Endometrial microvascular endothelial cells (primary cell): Measurements from ENCODE around the gene PTPN18. TPM values are rescaled to one million over a fixed set of nuclear protein-coding genes. Genes with fewer than 3 reads are reported as not detected.

Experiments used
- in situ Hi-C: cut with HindIII; loops from 2 replicates; pipeline ENCODE4 v1.10.0; 2017; ENCODE audit warnings: low sequenced_read_pairs, low pct_unique_long_range_greater_than_20kb; ENCODE audit errors: inconsistent ontology term
- total RNA-seq: library from RNA; depleted of rRNA; stranded (reverse); fragments of >200 nt; gene quantifications from one replicate; pipeline ENCODE4 v1.2.3, GENCODE V29; 2015; ENCODE audit errors: inconsistent ontology term

Gene PTPN18
- total RNA-seq, 1 donor from 2014 or later = 20.3 TPM

DNA sequence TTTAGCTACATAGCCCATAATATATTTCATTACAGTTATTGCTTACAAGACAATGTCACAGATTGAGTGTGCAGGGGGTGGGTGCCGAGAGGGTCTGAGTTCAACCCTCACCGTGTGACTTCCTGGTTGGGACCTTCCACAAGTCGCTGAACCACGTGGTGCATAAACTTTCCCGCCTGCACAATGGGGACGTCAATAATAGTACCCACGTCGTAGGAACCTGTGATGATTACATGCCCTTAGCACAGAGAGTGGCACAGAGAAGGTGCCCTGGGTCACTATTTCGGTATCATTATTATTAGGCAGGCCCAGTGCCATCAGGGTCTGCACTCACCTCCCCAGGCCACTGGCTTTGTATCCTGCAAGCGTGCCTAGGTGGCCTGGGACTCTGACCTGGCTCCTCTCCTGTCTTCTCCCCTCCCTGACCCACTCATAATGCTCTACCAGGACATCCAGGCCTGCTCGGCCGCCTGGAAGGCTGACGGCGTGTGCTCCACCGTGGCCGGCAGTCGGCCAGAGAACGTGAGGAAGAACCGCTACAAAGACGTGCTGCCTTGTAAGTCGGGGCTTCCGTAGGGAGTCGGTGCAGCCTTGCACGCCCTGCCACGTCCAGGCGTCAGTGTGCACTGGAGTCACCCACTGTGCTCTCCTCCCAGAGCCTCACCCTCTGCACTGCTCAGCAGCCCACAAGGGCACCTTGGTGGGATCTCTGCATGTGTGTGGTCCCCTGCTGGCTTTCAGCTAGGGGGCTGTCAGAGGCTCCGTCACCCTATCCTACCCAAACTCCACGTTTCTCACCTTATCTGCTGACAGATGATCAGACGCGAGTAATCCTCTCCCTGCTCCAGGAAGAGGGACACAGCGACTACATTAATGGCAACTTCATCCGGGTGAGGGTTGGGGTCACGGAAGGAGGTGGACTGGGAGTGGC lies 2.8 kb downstream of the PTPN18 start:
- in situ Hi-C loops = no loop called here

DNA sequence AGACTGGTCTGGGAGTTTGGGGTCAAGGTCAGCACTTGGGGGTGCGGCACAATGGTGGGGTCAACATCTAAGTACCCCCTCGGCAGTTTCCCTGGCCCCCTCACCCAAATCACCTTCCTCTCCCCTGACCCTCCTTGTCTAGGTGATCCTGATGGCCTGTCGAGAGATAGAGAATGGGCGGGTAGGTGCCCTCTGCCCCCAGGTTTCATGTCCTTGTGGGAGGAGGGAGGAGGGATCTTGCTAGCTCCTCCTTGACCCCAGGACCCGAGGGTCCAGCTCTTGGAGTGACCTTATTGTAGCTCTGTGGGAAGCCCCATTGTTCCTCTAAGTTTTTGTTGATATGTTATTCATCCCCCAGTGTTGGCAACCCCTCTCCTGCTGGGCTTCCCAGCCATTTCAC lies 3.6 kb downstream of the PTPN18 start:
- in situ Hi-C loops = no loop called here

DNA sequence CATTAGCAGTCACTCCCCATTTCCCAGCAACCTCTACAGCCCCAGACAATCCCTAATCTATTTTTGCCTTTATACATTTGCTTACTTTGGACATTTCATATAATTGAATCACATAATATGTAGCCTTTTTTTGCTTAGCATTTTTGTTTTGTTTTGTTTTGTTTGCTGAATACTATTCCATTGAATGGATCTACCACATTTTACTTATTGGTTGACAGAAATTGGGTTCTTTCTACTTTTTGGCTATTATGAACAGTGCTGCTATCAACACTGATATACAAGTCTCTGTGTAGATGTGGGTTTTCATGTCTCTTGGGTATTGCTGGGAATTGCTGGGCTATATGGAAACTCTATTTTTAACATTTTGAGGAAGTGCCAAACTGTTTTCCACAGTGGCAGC lies 7.6 kb downstream of the PTPN18 start:
- in situ Hi-C loops = no loop called here

DNA sequence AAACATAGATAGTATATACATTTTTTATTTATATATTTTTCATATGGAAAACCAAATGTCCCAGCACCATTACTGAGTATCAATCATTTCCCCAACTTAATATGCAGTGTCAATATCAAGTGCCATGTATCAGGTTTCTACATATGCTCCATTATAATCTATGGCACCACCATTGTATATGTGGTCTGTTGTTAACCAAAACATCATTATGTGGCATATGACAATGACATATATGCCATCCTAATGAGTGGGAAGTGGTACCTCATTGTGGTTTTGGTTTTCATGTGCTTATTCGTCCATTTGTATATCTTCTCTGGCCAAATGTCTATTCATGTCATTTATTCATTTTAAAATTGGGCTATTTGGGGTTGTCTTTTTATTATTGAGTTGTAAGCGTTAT lies 9.2 kb downstream of the PTPN18 start:
- in situ Hi-C loops = no loop called here

DNA sequence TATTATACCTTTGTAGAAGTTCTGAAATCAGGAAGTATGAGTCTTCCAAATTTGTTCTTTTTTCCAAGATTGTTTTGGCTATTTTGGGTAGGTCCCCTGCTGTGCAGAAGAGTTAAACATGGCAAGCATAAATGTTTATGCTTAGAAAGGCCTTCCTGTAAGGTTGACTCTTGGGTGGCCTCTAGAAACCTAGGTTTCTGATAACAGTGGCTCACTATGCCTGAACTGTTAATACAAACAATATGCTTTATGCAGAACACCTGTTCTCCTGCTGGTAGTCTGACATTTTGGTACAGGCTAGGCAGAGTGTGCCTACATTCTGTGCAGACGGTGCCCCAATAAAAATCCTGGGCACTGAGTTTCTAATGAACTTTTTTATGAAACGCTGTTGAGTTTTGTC lies 10.1 kb downstream of the PTPN18 start:
- in situ Hi-C loops = no loop called here

DNA sequence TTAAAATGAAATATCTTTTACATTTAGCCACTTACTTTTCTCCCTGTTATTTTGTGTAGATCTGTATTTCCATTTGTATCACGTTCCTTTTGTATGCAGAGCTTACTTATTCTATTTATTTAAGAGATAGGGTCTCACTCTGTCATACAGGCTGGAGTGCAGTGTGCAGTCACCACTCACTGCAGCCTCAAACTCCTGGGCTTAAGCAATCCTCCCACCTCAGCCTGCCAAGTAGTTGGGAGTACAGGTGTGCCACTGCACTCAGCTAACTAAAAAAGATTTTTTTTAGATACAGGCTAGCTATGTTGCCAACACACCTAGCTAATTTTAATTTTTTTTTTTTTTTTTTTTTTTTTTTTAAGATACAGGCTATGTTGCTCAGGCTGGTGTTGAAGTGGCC lies 10.9 kb downstream of the PTPN18 start:
- in situ Hi-C loops = no loop called here

DNA sequence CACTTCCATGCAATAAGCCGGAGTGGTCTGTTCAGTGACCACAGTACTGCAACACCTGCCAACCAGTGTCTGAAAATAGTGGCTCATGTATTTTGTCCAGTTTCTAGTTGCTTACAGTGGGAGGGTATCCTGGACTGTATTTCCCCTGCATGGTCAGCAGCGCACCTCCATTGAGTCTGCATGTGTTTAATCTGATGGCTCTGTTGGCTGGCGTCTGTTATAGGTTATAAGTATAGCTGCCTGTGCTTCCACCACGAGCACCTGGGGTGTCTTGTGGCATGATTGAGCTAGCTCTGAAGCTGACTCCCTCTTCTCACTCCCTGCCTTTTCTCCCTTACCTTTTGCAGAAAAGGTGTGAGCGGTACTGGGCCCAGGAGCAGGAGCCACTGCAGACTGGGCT lies 12.9 kb downstream of the PTPN18 start:
- in situ Hi-C loops = no loop called here

DNA sequence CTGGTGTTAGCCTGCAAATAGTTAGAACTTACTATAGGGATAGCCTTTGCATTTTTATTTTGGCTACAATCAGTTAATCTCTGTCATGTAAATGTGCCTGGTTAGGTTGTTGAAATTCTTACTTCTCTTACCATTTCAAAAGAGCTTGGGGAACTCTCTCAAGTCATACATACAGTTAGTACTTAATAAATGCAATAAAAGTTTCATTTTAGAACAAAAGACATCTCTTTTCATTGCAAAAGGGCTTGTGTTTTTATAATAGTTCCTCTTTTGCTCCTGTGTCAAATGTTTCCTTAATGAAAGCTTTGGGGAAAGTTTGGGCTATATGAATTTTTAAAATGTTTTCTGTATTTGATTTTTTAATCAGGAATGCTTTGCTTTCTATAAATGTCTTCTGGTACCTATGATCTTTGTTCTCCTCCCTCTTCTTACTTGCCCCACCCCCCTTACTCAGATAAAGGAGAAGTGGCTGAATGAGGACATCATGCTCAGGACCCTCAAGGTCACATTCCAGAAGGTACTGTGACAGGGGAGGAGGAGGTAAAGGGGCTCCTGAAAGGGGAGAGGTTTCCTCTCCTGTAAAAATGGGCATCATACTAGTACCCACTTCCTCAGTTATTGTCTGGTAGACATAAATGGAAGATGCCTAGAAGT lies 13.6 kb downstream of the PTPN18 start:
- in situ Hi-C loops = no loop called here

DNA sequence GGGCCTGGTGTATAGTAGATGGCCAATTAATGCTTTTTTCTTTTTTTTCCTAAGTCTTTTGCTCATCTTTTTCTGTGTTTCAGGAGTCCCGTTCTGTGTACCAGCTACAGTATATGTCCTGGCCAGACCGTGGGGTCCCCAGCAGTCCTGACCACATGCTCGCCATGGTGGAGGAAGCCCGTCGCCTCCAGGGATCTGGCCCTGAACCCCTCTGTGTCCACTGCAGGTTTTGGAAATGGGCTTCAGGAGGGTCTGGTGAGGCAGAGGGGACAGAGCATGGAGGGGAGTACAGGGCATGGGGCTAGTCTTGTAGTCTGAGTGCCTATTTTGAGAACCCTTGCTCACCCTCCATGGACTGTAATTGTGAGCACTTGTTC lies 14.1 kb downstream of the PTPN18 start:
- in situ Hi-C loops = no loop called here

DNA sequence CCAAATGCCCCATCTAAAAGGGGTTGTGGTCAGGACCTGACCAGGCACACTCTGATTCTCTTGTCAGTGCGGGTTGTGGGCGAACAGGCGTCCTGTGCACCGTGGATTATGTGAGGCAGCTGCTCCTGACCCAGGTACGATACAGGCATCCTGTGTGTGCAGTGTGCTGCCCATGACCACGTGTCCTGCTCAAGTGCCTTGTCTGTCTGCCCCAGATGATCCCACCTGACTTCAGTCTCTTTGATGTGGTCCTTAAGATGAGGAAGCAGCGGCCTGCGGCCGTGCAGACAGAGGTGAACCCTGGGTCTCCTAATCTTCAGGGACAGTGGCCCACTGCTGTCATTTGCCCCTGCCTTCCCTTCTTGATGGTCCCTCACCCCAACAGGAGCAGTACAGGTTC lies 14.6 kb downstream of the PTPN18 start:
- in situ Hi-C loops = no loop called here

DNA sequence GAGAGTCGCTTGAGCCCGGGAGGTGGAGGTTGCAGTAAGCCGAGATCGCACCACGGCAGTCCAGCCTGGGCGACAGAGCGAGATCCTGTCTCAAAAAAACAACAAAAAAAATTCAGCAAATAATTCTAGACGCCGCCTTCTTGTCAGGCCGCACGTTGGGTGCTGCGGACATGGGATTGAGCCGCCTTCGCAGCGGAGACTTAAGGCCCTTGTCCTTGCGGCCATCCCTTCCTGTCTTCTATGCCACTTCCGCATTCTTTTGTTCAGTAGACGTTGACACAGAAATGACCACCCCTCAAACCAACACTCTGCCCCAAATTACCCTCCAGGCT lies 15.8 kb downstream of the PTPN18 start:
- in situ Hi-C loops = no loop called here

DNA sequence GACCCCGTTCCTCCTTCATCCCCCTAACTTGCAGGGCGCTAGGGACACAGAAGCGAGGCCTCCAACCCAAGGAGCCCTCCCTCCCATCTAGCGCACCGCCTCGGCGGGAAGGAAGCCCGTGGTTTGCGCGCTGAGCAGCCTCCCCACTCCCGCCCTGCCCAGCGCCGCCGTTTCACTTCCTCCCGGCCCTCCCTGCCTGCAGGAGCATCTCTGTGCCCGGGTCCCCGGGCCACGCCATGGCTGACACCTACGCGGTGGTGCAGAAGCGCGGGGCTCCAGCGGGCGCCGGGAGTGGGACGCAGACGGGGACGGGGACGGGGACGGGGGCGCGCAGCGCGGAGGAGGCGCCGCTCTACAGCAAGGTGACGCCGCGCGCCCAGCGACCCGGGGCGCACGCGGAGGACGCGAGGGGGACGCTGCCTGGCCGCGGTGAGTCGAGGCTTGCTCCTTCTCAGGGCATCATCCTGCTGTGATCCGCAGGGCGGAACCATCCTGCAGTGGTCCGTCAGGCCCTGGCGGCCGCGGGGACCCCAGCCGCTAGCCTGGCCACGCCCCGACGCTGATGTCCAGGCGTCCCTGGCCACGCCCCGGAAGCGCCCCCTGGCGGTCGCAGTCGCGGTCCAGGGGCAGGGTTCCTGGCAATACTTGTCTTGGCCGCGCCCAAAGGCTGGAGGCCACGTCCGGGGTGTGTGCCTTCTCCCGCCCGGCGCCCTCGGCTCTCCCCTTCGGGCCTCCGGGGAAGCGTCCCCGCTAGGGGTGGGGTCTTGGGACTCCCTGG lies 16.4 kb downstream of the PTPN18 start:
- in situ Hi-C loops = no loop called here

DNA sequence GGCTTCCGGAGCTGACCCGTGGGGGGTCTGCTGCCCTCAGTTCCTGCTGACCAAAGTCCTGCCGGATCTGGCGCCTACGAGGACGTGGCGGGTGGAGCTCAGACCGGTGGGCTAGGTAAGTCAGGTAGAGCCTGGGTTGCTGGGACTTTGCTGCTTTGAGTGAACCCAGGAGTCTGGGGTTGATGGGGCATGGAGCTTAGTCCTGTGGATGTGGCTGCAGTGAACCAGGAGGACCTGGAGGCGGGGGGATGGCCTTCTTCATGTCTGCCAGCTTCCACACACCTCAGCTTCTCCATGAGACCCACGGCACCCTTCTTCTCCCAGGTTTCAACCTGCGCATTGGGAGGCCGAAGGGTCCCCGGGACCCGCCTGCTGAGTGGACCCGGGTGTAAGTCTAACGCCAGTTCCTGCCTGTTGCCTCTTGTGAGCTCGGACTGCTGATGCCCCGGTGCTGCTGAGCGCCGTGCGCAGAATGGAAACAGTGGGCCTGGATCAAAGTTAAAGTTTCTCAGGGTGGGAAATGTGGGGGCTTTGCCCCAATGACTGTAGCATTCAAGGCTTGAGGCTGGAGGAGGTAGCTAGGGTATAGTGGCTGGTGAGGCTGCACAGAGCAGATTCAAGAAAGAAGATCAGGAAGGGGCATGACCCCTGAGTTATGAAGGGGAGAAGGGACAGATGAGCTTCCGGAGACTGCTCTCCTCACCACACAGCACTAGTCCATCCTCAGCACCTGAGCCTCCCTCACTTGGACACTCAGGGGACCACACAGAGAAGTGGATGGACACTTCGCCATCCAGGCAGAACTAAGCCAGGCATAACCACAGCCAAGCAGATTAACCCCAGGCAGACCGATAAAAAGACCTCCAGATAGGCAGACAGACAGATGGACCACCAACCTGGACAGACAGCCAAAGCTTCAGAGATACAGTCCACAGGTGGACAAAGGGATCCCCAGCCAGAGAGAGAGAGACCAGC lies 17.3 kb downstream of the PTPN18 start:
- in situ Hi-C loops = no loop called here

DNA sequence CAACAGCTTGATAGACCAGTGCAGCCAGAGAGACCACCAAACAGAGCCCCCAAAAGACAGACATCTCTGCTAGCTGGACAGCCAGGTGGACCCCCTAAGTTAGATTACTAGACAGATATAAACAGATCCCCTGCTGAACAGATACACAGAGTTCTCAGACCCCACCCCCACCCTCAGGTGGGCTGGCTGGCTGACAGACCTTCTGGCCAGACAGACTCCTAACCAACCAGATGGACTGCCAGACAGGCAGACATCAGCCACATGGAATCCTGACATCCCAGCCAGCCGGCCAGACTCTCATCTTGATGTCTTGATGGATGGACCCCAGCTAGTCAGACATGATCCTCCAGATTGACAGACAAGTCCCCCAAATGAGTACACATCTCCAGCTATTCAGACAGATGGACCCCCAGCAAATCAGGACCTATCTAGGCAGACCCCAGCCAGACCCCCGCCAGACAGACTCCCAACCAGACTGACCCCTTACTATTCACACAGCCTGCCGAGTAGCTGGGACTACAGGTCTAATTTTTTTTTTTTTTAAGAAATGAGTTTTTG lies 18.0 kb downstream of the PTPN18 start:
- in situ Hi-C loops = no loop called here

DNA sequence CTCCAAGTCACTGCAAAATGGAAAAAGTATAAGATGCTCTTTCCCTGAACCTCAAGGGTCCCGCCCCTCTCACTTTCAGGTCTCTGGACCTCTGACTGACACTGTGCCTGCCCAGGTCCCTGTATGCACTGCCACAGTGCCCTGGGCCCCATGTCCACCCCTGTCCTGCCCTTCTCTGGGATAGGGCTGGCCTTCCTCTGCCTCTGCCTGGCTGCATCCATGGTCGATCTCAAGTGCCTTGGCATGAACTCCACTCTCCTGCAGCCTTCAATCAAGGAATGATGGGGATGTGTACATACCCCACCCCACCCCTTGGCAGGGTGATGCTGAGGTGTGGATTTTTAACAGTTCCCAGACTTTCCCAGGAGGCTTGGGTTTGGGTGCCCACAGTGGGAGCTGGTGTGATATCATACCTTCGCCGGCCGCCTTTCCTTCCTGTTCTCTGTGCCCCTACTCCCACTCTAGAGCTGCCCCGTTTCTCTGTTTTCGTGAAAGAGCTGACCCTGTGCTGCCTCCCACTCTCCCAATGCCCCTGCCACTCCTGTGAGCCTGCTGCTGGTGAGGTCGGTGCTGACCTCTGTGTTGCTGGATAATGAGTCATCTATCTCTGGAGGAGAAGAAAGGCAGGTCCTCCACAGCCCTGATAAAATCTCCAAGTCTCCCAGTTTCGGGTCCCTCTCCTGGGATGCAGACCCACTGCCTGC lies 18.9 kb downstream of the PTPN18 start:
- in situ Hi-C loops = no loop called here

DNA sequence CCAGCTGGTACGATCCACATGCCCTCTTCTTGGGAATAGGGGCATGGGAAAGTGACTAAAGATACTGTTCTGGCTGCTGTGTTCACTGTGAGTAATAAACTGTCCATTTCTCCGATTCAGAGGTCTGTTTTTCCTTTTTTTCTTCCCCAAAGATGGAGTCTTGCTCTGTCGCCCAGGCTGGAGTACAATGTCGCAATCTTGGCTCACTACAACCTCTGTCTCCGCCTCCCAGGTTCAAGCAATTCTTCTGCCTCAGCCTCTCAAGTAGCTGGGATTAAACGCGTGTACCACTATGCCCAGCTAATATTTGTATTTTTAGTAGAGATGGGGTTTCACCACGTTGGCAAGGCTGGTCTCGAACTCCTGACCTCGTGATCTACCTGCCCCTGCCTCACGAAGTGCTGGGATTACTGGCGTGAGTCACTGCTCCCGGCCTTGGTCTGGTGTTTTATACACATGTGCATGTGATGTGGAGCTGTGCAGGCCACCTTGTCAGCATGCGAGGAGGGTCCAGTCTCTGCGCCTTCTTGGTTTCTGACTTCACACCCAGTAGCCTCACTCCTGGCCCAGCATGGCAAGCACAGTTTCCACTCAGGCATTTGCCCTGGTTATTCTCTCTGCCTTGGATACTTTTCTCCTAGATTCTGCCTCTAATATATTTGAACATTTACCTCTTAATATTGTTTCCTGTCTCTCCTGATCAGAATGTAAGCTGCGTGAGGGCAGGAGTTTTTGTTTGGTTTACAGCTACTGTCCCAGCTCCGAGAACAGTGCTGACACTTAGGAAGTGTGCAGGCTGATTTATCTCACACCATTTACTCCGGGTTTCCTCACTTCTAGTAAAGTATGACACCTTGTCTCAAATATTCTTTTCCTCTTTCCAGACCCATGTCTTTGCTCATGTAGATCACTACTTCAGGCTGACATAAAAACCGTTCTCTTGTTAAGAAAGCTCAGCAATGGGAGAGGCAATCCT lies 19.7 kb downstream of the PTPN18 start:
- in situ Hi-C loops = no loop called here
